Liver (tissue), 9 donors: Measurements from ENCODE around the gene TOMM7. TPM values are rescaled to one million over a fixed set of nuclear protein-coding genes. Genes with fewer than 3 reads are reported as not detected.

Experiments
- DNase-seq: peaks from one replicate; pipeline ENCODE4 v3.0.0-alpha.2; 2017; ENCODE audit warnings: low spot score
- H3K27ac ChIP-seq, 2 donors: one replicate each; pipeline ENCODE4 v1.7.0; 2013; ENCODE audit warnings: inconsistent platforms in 2 of 2, low read length in 2 of 2, control low read depth in 1 of 2, low read depth in 1 of 2, mild to moderate bottlenecking in 1 of 2
- H3K27me3 ChIP-seq, 4 donors: one replicate each; pipeline versions ENCODE4 v1.6.1 to v1.7.0; 2013; ENCODE audit warnings: low read length in 3 of 4, inconsistent platforms in 1 of 4, mild to moderate bottlenecking in 1 of 4, moderate library complexity in 1 of 4; ENCODE audit not compliant: control insufficient read depth in 4 of 4, insufficient read depth in 4 of 4
- H3K36me3 ChIP-seq, 4 donors: one replicate each; pipeline versions ENCODE4 v1.6.1 to v1.7.0; 2013; ENCODE audit warnings: low read length in 3 of 4, mild to moderate bottlenecking in 3 of 4, low read depth in 1 of 4, moderate library complexity in 1 of 4; ENCODE audit not compliant: control insufficient read depth in 4 of 4, insufficient read depth in 3 of 4
- H3K4me1 ChIP-seq, 4 donors: one replicate each; pipeline versions ENCODE4 v1.6.1 to v1.7.0; 2013; ENCODE audit warnings: low read length in 3 of 4, mild to moderate bottlenecking in 3 of 4, moderate library complexity in 1 of 4; ENCODE audit not compliant: control insufficient read depth in 4 of 4, insufficient read depth in 4 of 4
- H3K4me3 ChIP-seq, 3 donors: one replicate each; pipeline versions ENCODE4 v1.6.1 to v1.7.0; 2013; ENCODE audit warnings: low read length in 3 of 3, control low read depth in 1 of 3, low read depth in 1 of 3, mild to moderate bottlenecking in 1 of 3
- H3K9ac ChIP-seq, 2 donors: one replicate each; pipeline ENCODE4 v1.7.0; 2013; ENCODE audit warnings: low read length in 2 of 2, mild to moderate bottlenecking in 2 of 2, moderate library complexity in 2 of 2, control low read depth in 1 of 2, low read depth in 1 of 2
- H3K9me3 ChIP-seq, 4 donors: one replicate each; pipeline versions ENCODE4 v1.6.1 to v1.7.0; 2013; ENCODE audit warnings: low read length in 3 of 4; ENCODE audit not compliant: control insufficient read depth in 4 of 4
- EGR1 ChIP-seq, 2 donors: IDR thresholded peaks; 2 replicates each; pipeline ENCODE4 v1.6.1; 2016 to 2018; ENCODE audit warnings: antibody characterized with exemption in 2 of 2, low read depth in 2 of 2
- FOXA1 ChIP-seq: IDR thresholded peaks from 2 replicates; pipeline ENCODE4 v1.6.1; 2016; ENCODE audit warnings: antibody characterized with exemption
- FOXA2 ChIP-seq: IDR thresholded peaks from 2 replicates; pipeline ENCODE4 v1.6.1; 2016; ENCODE audit warnings: antibody characterized with exemption
- GABPA ChIP-seq, 2 donors: IDR thresholded peaks in 1 of 2; conservative IDR thresholded peaks in 1 of 2; 2 replicates each; pipeline ENCODE4 v1.6.1; 2016; ENCODE audit warnings: antibody characterized with exemption in 2 of 2, mild to moderate bottlenecking in 1 of 2, moderate library complexity in 1 of 2
- HNF4A ChIP-seq, 2 donors: conservative IDR thresholded peaks; 2 replicates each; pipeline ENCODE4 v1.6.1; 2016; ENCODE audit warnings: antibody characterized with exemption in 2 of 2, mild to moderate bottlenecking in 2 of 2
- HNF4G ChIP-seq: IDR thresholded peaks from 2 replicates; pipeline ENCODE4 v1.6.1; 2016; ENCODE audit warnings: antibody characterized with exemption
- JUND ChIP-seq, 2 donors: IDR thresholded peaks; 2 replicates each; pipeline ENCODE4 v1.6.1; 2016; ENCODE audit warnings: antibody characterized with exemption in 2 of 2
- NR2F2 ChIP-seq: IDR thresholded peaks from 2 replicates; pipeline ENCODE4 v1.6.1; 2016; ENCODE audit warnings: antibody characterized with exemption
- RAD21 ChIP-seq, 2 donors: IDR thresholded peaks; 2 replicates each; pipeline ENCODE4 v1.6.1; 2016; ENCODE audit warnings: antibody characterized with exemption in 2 of 2, mild to moderate bottlenecking in 2 of 2
- RXRA ChIP-seq, 2 donors: IDR thresholded peaks; 2 replicates each; pipeline ENCODE4 v1.6.1; 2017 to 2018; ENCODE audit warnings: antibody characterized with exemption in 2 of 2, mild to moderate bottlenecking in 1 of 2
- SP1 ChIP-seq: IDR thresholded peaks from 2 replicates; pipeline ENCODE4 v1.6.1; 2018; ENCODE audit warnings: antibody characterized with exemption, mild to moderate bottlenecking
- TAF1 ChIP-seq: conservative IDR thresholded peaks from 2 replicates; pipeline ENCODE4 v1.6.1; 2016; ENCODE audit warnings: antibody characterized with exemption, mild to moderate bottlenecking
- YY1 ChIP-seq: IDR thresholded peaks from 2 replicates; pipeline ENCODE4 v1.6.1; 2016; ENCODE audit warnings: antibody characterized with exemption, mild to moderate bottlenecking
- WGBS: extraction: QIAGEN DNeasy Blood & Tissue Kit; methylation state at CpG from one replicate; pipeline ENCODE4 v1.1.7; 2013; 5-methylcytosine and 5-hydroxymethylcytosine counted together
- polyA plus RNA-seq, 2 donors: library from polyadenylated mRNA; stranded (reverse) in 1 of 2; unstranded in 1 of 2; fragments of 200-250 nt in 1 of 2; fragments of >200 nt in 1 of 2; fragmentation: Nextera tagmentation in 1 of 2; extraction: Ambion mirVana in 1 of 2; gene quantifications; one replicate each; pipeline versions ENCODE4 v1.2.1 to v1.2.3, GENCODE V29; 2013 to 2015
- total RNA-seq, 2 donors: library from RNA; depleted of rRNA; stranded (reverse); fragments of >200 nt; gene quantifications; one replicate each; pipeline ENCODE4 v1.2.3, GENCODE V29; 2014
- TF ChIP-seq, protein P1 (sequence below): IDR thresholded peaks from 2 replicates; pipeline ENCODE4 v1.6.1; 2016; ENCODE audit warnings: antibody characterized with exemption
- TF ChIP-seq, protein P2 (sequence below): IDR thresholded peaks from 2 replicates; pipeline ENCODE4 v1.6.1; 2016; ENCODE audit warnings: antibody characterized with exemption
- TF ChIP-seq, protein P3 (sequence below): IDR thresholded peaks from 2 replicates; pipeline ENCODE4 v1.6.1; 2016; ENCODE audit warnings: antibody characterized with exemption, mild to moderate bottlenecking
- TF ChIP-seq, protein P4 (sequence below): IDR thresholded peaks from 2 replicates; pipeline ENCODE4 v1.6.1; 2016; ENCODE audit warnings: antibody characterized with exemption
- TF ChIP-seq, protein P5 (sequence below): fragments of 150-350 bp; IDR thresholded peaks from 2 replicates; pipeline ENCODE4 v1.5.1; 2017; ENCODE audit warnings: improper control_type of control experiment, low read depth, low read length; ENCODE audit not compliant: missing input control
- donor health status: healthy.
- donor health status: healthy.
- donor health status: healthy.
- donor health status: healthy.
- donor health status: healthy.

The TOMM7 gene
- total and polyA plus RNA-seq, 4 donors: 39.2 to 271 (median 137) TPM

DNA sequence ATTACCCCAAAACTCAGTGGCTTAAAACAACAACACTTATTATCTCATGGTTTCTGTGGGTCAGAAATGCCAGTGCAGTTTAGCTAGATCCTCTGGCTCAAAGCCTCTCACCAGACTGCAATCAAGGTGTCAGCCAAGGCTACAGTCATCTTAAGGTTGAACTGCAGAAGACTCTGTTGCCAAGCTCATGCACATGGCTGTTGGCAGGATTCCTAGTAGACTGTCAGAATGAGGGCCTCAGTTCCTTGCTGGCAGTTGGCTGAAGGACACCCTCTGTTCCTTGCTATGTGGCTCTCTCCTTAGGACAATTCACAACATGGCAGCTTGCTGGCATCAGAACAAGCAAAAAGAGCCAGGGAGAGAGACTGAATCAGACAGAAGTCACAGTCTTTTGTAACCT is 34.7 kb downstream of the TOMM7 start (continued):
- TF ChIP-seq, protein P1, sequence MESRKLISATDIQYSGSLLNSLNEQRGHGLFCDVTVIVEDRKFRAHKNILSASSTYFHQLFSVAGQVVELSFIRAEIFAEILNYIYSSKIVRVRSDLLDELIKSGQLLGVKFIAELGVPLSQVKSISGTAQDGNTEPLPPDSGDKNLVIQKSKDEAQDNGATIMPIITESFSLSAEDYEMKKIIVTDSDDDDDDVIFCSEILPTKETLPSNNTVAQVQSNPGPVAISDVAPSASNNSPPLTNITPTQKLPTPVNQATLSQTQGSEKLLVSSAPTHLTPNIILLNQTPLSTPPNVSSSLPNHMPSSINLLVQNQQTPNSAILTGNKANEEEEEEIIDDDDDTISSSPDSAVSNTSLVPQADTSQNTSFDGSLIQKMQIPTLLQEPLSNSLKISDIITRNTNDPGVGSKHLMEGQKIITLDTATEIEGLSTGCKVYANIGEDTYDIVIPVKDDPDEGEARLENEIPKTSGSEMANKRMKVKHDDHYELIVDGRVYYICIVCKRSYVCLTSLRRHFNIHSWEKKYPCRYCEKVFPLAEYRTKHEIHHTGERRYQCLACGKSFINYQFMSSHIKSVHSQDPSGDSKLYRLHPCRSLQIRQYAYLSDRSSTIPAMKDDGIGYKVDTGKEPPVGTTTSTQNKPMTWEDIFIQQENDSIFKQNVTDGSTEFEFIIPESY: no peak
- TF ChIP-seq, protein P2, sequence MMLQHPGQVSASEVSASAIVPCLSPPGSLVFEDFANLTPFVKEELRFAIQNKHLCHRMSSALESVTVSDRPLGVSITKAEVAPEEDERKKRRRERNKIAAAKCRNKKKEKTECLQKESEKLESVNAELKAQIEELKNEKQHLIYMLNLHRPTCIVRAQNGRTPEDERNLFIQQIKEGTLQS: no peak

DNA sequence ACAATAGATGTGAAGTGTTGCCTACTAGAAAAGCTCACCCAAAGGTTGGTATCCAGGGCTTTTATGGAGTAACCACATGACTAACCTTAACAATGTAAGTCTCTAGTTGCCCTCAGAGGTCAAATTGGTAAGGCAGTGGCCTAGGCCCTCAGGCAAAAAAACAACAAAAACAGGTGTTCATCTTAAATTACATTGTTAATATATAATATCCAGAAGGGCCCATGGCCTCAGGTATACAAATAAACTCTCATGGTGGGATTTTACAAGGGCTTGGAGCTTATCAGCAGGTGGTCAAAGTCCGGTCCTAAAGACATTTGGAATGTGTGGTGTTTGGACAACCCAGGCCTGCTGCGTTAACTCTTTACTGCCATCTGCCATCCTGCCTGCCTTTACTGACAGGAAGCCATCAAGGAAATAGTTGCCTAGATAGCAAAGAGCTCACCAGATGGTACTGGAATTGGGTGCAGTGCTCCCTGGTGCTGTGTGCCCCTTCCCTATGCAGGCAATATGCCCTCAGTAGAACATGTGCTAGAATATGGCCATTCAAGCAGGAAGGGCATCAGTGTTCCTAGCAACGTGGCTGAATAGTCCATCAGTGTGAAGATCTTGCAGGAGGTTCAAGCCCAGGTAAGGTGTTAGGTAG is 36.2 kb downstream of the TOMM7 start:
- Histone ChIP-seq H3K4me1 (peaks cover 0 to 8% (median 2%) of the 10 kb centered on the region in 4 donors), H3K36me3 (no peaks in the 10 kb centered on the region), H3K9ac (no peak overlapping the region), H3K9me3 (no peaks in the 10 kb centered on the region), H3K27me3 (no peaks in the 10 kb centered on the region), H3K27ac (no peak overlapping the region), H3K4me3 (no peak overlapping the region)
- no peak for DNase-seq
- 34% methylated on average over 3 of the region's 3 CpGs for WGBS
- no peak for TF ChIP-seq RAD21 (IDR thresholded peaks at IDR 0.05)
- no peak for TF ChIP-seq TAF1
- no peak for TF ChIP-seq FOXA1
- TF ChIP-seq GABPA (IDR thresholded peaks at IDR 0.05 in 1 of 2, conservative IDR thresholded peaks at IDR 0.05 in 1 of 2): no peak
- peak; percentile 53 for TF ChIP-seq HNF4G
- TF ChIP-seq, protein P3, sequence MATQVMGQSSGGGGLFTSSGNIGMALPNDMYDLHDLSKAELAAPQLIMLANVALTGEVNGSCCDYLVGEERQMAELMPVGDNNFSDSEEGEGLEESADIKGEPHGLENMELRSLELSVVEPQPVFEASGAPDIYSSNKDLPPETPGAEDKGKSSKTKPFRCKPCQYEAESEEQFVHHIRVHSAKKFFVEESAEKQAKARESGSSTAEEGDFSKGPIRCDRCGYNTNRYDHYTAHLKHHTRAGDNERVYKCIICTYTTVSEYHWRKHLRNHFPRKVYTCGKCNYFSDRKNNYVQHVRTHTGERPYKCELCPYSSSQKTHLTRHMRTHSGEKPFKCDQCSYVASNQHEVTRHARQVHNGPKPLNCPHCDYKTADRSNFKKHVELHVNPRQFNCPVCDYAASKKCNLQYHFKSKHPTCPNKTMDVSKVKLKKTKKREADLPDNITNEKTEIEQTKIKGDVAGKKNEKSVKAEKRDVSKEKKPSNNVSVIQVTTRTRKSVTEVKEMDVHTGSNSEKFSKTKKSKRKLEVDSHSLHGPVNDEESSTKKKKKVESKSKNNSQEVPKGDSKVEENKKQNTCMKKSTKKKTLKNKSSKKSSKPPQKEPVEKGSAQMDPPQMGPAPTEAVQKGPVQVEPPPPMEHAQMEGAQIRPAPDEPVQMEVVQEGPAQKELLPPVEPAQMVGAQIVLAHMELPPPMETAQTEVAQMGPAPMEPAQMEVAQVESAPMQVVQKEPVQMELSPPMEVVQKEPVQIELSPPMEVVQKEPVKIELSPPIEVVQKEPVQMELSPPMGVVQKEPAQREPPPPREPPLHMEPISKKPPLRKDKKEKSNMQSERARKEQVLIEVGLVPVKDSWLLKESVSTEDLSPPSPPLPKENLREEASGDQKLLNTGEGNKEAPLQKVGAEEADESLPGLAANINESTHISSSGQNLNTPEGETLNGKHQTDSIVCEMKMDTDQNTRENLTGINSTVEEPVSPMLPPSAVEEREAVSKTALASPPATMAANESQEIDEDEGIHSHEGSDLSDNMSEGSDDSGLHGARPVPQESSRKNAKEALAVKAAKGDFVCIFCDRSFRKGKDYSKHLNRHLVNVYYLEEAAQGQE: no peak
- peak; percentile 27 for TF ChIP-seq YY1
- peak; percentile 78 for TF ChIP-seq HNF4A (conservative IDR thresholded peaks at IDR 0.05)
- TF ChIP-seq, protein P1: no peak
- TF ChIP-seq FOXA2: no peak
- TF ChIP-seq, protein P4, sequence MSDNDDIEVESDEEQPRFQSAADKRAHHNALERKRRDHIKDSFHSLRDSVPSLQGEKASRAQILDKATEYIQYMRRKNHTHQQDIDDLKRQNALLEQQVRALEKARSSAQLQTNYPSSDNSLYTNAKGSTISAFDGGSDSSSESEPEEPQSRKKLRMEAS: no peak
- peak; percentile 58 for TF ChIP-seq SP1
- TF ChIP-seq, protein P5, sequence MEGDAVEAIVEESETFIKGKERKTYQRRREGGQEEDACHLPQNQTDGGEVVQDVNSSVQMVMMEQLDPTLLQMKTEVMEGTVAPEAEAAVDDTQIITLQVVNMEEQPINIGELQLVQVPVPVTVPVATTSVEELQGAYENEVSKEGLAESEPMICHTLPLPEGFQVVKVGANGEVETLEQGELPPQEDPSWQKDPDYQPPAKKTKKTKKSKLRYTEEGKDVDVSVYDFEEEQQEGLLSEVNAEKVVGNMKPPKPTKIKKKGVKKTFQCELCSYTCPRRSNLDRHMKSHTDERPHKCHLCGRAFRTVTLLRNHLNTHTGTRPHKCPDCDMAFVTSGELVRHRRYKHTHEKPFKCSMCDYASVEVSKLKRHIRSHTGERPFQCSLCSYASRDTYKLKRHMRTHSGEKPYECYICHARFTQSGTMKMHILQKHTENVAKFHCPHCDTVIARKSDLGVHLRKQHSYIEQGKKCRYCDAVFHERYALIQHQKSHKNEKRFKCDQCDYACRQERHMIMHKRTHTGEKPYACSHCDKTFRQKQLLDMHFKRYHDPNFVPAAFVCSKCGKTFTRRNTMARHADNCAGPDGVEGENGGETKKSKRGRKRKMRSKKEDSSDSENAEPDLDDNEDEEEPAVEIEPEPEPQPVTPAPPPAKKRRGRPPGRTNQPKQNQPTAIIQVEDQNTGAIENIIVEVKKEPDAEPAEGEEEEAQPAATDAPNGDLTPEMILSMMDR: no peak
- TF ChIP-seq, protein P2: no peak
- no peak for TF ChIP-seq RXRA (IDR thresholded peaks at IDR 0.05)
- no peak for TF ChIP-seq NR2F2
- no peak for TF ChIP-seq JUND (IDR thresholded peaks at IDR 0.05)
- TF ChIP-seq EGR1 (IDR thresholded peaks at IDR 0.05; ENCODE audit: low read depth in 2 of 2): no peak
